Loucy (cell line): ENCODE measurements around the gene CXCL10.

Source experiments
- H2AFZ ChIP-seq: fragments of 200-600 bp; sonication (generic); 2 replicates; pipeline ENCODE4 v1.6.0; 2016; ENCODE audit warnings: antibody characterized with exemption, mild to moderate bottlenecking, low read length, moderate library complexity
- H3F3A ChIP-seq: fragments of 200-600 bp; 2 replicates; pipeline ENCODE4 v1.6.0; 2016; ENCODE audit warnings: antibody characterized with exemption, low read depth, mild to moderate bottlenecking
- H3K27me3 ChIP-seq: fragments of 200-600 bp; sonication (generic); 2 replicates; pipeline ENCODE4 v1.6.1; 2014; ENCODE audit warnings: low read length, mild to moderate bottlenecking; ENCODE audit not compliant: insufficient read depth, poor library complexity, severe bottlenecking
- H3K36me3 ChIP-seq: fragments of 200-600 bp; sonication (generic); 2 replicates; pipeline ENCODE4 v1.6.1; 2016; ENCODE audit warnings: low read length; ENCODE audit not compliant: insufficient read depth
- H3K4me1 ChIP-seq: fragments of 200-600 bp; sonication (generic); 2 replicates; pipeline ENCODE4 v1.5.1; 2014; ENCODE audit warnings: low read length, mild to moderate bottlenecking; ENCODE audit not compliant: insufficient read depth, poor library complexity, severe bottlenecking
- H3K4me2 ChIP-seq: fragments of 200-600 bp; sonication (generic); 2 replicates; pipeline ENCODE4 v1.6.0; 2014; ENCODE audit warnings: antibody characterized with exemption, low read length, low read depth, mild to moderate bottlenecking; ENCODE audit not compliant: poor library complexity, severe bottlenecking
- H3K4me3 ChIP-seq: fragments of 200-600 bp; sonication (generic); 2 replicates; pipeline ENCODE4 v1.5.1; 2014; ENCODE audit warnings: low read length, mild to moderate bottlenecking, mixed read lengths; ENCODE audit not compliant: poor library complexity, severe bottlenecking
- H3K79me2 ChIP-seq: fragments of 200-600 bp; sonication (generic); 2 replicates; pipeline ENCODE4 v1.6.1; 2014; ENCODE audit warnings: low read length; ENCODE audit not compliant: insufficient read depth
- H3K9ac ChIP-seq: fragments of 200-600 bp; sonication (generic); 2 replicates; pipeline ENCODE4 v1.6.0; 2014; ENCODE audit warnings: mild to moderate bottlenecking, low read depth, low read length, moderate library complexity; ENCODE audit not compliant: poor library complexity, severe bottlenecking
- H3K9me2 ChIP-seq: fragments of 200-600 bp; sonication (generic); replicated peaks from 2 replicates; pipeline ENCODE4 v1.6.1; 2016; ENCODE audit warnings: low read depth, low read length, mixed read lengths
- H3K9me3 ChIP-seq: fragments of 200-600 bp; sonication (generic); 2 replicates; pipeline ENCODE4 v1.6.1; 2014; ENCODE audit warnings: mild to moderate bottlenecking, antibody characterized with exemption, low read length, low read depth; ENCODE audit not compliant: insufficient read depth
- H4K20me1 ChIP-seq: fragments of 200-600 bp; sonication (generic); 2 replicates; pipeline ENCODE4 v1.6.0; 2014; ENCODE audit warnings: antibody characterized with exemption, low read length, mild to moderate bottlenecking; ENCODE audit not compliant: insufficient read depth, poor library complexity, severe bottlenecking
- EZH2phosphoT487 ChIP-seq: fragments of 200-600 bp; IDR thresholded peaks from 2 replicates; pipeline ENCODE4 v1.6.1; 2018; ENCODE audit warnings: antibody characterized with exemption, mild to moderate bottlenecking, moderate library complexity, borderline replicate concordance
- TF ChIP-seq, protein P1 (sequence below): fragments of 200-600 bp; sonication (generic); conservative IDR thresholded peaks from 2 replicates; pipeline ENCODE4 v1.5.1; 2014; ENCODE audit warnings: mild to moderate bottlenecking, antibody characterized with exemption, low read length

Gene CXCL10

DNA sequence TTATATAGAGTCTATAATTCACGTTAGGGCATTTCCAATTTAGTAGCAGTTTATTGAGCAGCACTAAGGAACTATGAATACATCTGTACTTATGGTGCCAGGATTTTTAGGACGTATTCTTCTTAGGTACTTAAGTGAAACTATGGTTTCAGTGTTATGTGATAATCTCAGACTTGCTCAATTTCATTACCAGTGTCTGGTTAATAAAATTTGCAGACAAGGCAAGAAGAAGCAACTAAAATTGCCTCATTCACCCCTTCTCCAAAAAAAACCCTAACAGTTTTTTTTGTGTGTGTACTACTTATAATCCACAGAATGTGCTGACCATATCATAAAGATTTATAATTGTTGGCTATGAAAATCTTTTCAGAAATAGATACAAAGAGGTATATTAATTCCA is 6.0 kb upstream of the CXCL10 start:
- Histone ChIP-seq H3K27me3 (no peaks in the 10 kb centered on the region), H3K4me3 (no peak overlapping the region), H3K36me3 (no peaks in the 10 kb centered on the region), H3K9me2 (no peaks in the 10 kb centered on the region), H2AFZ (no peak overlapping the region), H3K9me3 (no peaks in the 10 kb centered on the region), H3K79me2 (no peaks in the 10 kb centered on the region), H3K9ac (no peak overlapping the region), H3F3A (no peaks in the 10 kb centered on the region), H4K20me1 (no peaks in the 10 kb centered on the region), H3K4me2 (no peak overlapping the region), H3K4me1 (no peaks in the 10 kb centered on the region)
- TF ChIP-seq, protein P1, sequence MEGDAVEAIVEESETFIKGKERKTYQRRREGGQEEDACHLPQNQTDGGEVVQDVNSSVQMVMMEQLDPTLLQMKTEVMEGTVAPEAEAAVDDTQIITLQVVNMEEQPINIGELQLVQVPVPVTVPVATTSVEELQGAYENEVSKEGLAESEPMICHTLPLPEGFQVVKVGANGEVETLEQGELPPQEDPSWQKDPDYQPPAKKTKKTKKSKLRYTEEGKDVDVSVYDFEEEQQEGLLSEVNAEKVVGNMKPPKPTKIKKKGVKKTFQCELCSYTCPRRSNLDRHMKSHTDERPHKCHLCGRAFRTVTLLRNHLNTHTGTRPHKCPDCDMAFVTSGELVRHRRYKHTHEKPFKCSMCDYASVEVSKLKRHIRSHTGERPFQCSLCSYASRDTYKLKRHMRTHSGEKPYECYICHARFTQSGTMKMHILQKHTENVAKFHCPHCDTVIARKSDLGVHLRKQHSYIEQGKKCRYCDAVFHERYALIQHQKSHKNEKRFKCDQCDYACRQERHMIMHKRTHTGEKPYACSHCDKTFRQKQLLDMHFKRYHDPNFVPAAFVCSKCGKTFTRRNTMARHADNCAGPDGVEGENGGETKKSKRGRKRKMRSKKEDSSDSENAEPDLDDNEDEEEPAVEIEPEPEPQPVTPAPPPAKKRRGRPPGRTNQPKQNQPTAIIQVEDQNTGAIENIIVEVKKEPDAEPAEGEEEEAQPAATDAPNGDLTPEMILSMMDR: no peak
- no peak for TF ChIP-seq EZH2phosphoT487

DNA sequence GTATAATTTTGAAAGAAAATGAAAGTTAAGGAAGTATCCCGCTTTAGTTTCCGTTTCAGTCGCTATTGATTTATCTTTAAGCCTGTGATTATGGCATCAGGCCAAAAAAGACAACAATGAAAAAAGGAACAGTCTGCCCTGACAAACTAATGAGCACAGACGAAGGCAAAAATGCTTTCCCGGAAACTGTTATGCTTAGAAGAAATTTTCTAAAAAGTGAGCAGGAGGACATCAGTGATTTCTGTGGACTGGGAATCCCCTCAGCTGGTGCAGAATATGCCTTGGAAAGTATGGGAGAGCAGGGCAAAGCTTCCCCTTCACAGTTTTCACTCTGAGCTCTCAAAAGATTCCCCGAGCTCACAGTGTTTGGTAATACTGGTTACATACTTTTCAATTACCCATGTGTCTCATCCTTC is 5.1 kb upstream of the CXCL10 start:
- Histone ChIP-seq H3K27me3 (no peaks in the 10 kb centered on the region), H3K9ac (no peak overlapping the region), H3K9me2 (no peaks in the 10 kb centered on the region), H4K20me1 (no peaks in the 10 kb centered on the region), H3K4me2 (no peak overlapping the region), H3K36me3 (no peaks in the 10 kb centered on the region), H3K4me1 (no peaks in the 10 kb centered on the region), H2AFZ (no peak overlapping the region), H3F3A (no peaks in the 10 kb centered on the region), H3K9me3 (no peaks in the 10 kb centered on the region), H3K79me2 (no peaks in the 10 kb centered on the region), H3K4me3 (no peak overlapping the region)
- no peak for TF ChIP-seq EZH2phosphoT487
- TF ChIP-seq, protein P1: no peak

DNA sequence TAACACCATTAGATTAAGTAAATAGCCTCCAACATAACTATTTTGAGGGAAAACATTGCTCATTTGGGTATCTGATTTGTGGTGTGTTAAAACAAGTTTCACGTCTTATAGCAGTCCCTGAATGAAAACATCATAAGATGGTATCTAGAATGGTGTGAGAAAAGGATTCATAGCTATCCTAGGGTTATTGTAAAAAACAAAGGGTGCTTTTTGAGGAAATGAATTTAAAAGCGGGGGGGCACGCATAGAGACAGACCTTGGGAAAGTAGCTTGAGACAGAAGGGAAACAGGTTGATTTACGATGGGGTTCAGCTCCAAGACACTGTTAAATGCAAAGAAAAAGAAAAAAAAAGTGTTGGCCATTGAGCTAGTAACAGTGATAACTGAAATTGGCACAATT is 768 bp upstream of the CXCL10 start:
- Histone ChIP-seq H3K9me3 (no peaks in the 10 kb centered on the region), H3K9ac (no peak overlapping the region), H3K4me2 (no peak overlapping the region), H3F3A (no peaks in the 10 kb centered on the region), H3K4me1 (no peaks in the 10 kb centered on the region), H3K79me2 (no peaks in the 10 kb centered on the region), H3K36me3 (no peaks in the 10 kb centered on the region), H4K20me1 (no peaks in the 10 kb centered on the region), H2AFZ (no peak overlapping the region), H3K4me3 (no peak overlapping the region), H3K9me2 (no peaks in the 10 kb centered on the region), H3K27me3 (no peaks in the 10 kb centered on the region)
- TF ChIP-seq, protein P1: no peak
- no peak for TF ChIP-seq EZH2phosphoT487
